ENCODE measurements around the gene DACT2.

- TF ChIP-seq, protein P1, sequence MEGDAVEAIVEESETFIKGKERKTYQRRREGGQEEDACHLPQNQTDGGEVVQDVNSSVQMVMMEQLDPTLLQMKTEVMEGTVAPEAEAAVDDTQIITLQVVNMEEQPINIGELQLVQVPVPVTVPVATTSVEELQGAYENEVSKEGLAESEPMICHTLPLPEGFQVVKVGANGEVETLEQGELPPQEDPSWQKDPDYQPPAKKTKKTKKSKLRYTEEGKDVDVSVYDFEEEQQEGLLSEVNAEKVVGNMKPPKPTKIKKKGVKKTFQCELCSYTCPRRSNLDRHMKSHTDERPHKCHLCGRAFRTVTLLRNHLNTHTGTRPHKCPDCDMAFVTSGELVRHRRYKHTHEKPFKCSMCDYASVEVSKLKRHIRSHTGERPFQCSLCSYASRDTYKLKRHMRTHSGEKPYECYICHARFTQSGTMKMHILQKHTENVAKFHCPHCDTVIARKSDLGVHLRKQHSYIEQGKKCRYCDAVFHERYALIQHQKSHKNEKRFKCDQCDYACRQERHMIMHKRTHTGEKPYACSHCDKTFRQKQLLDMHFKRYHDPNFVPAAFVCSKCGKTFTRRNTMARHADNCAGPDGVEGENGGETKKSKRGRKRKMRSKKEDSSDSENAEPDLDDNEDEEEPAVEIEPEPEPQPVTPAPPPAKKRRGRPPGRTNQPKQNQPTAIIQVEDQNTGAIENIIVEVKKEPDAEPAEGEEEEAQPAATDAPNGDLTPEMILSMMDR (IDR thresholded peaks at IDR 0.05 in 8 of 11, conservative IDR thresholded peaks at IDR 0.05 in 3 of 11), result no peak
- TF ChIP-seq POLR2A (IDR thresholded peaks at IDR 0.05), result no peak
Measured at GRCh38 chr6:168338777-168339176, 19.2 kb upstream of the DACT2 start.

Measured in spleen (tissue), 7 donors.